ENCODE measurements around the gene KMT2B. TPM values are rescaled to one million over a fixed set of nuclear protein-coding genes. Genes with fewer than 3 reads are reported as not detected.

Gene KMT2B
- total and polyA plus RNA-seq, 2 of the 8 experiments (the other 6 are each of a cell fraction or from before 2014, with no cell fraction given) = 26.7 to 38.6 TPM

GRCh38 chr19:35727956-35728706 is 10.3 kb downstream of the KMT2B start (continued):
- TF ChIP-seq, protein P1, sequence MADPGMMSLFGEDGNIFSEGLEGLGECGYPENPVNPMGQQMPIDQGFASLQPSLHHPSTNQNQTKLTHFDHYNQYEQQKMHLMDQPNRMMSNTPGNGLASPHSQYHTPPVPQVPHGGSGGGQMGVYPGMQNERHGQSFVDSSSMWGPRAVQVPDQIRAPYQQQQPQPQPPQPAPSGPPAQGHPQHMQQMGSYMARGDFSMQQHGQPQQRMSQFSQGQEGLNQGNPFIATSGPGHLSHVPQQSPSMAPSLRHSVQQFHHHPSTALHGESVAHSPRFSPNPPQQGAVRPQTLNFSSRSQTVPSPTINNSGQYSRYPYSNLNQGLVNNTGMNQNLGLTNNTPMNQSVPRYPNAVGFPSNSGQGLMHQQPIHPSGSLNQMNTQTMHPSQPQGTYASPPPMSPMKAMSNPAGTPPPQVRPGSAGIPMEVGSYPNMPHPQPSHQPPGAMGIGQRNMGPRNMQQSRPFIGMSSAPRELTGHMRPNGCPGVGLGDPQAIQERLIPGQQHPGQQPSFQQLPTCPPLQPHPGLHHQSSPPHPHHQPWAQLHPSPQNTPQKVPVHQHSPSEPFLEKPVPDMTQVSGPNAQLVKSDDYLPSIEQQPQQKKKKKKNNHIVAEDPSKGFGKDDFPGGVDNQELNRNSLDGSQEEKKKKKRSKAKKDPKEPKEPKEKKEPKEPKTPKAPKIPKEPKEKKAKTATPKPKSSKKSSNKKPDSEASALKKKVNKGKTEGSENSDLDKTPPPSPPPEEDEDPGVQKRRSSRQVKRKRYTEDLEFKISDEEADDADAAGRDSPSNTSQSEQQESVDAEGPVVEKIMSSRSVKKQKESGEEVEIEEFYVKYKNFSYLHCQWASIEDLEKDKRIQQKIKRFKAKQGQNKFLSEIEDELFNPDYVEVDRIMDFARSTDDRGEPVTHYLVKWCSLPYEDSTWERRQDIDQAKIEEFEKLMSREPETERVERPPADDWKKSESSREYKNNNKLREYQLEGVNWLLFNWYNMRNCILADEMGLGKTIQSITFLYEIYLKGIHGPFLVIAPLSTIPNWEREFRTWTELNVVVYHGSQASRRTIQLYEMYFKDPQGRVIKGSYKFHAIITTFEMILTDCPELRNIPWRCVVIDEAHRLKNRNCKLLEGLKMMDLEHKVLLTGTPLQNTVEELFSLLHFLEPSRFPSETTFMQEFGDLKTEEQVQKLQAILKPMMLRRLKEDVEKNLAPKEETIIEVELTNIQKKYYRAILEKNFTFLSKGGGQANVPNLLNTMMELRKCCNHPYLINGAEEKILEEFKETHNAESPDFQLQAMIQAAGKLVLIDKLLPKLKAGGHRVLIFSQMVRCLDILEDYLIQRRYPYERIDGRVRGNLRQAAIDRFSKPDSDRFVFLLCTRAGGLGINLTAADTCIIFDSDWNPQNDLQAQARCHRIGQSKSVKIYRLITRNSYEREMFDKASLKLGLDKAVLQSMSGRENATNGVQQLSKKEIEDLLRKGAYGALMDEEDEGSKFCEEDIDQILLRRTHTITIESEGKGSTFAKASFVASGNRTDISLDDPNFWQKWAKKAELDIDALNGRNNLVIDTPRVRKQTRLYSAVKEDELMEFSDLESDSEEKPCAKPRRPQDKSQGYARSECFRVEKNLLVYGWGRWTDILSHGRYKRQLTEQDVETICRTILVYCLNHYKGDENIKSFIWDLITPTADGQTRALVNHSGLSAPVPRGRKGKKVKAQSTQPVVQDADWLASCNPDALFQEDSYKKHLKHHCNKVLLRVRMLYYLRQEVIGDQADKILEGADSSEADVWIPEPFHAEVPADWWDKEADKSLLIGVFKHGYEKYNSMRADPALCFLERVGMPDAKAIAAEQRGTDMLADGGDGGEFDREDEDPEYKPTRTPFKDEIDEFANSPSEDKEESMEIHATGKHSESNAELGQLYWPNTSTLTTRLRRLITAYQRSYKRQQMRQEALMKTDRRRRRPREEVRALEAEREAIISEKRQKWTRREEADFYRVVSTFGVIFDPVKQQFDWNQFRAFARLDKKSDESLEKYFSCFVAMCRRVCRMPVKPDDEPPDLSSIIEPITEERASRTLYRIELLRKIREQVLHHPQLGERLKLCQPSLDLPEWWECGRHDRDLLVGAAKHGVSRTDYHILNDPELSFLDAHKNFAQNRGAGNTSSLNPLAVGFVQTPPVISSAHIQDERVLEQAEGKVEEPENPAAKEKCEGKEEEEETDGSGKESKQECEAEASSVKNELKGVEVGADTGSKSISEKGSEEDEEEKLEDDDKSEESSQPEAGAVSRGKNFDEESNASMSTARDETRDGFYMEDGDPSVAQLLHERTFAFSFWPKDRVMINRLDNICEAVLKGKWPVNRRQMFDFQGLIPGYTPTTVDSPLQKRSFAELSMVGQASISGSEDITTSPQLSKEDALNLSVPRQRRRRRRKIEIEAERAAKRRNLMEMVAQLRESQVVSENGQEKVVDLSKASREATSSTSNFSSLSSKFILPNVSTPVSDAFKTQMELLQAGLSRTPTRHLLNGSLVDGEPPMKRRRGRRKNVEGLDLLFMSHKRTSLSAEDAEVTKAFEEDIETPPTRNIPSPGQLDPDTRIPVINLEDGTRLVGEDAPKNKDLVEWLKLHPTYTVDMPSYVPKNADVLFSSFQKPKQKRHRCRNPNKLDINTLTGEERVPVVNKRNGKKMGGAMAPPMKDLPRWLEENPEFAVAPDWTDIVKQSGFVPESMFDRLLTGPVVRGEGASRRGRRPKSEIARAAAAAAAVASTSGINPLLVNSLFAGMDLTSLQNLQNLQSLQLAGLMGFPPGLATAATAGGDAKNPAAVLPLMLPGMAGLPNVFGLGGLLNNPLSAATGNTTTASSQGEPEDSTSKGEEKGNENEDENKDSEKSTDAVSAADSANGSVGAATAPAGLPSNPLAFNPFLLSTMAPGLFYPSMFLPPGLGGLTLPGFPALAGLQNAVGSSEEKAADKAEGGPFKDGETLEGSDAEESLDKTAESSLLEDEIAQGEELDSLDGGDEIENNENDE (IDR thresholded peaks at IDR 0.05; ENCODE audit: insufficient replicate concordance, low read length) = no peak
- TF ChIP-seq BACH1 (IDR thresholded peaks at IDR 0.05; ENCODE audit: low read length) (no peak), TCF12 (IDR thresholded peaks at IDR 0.05; ENCODE audit: low read depth, low read length) (no peak), GABPA (IDR thresholded peaks at IDR 0.05; ENCODE audit: borderline replicate concordance, insufficient read depth, low read length) (no peak), CREB1 (IDR thresholded peaks at IDR 0.05) (no peak), SUZ12 (IDR thresholded peaks at IDR 0.05; ENCODE audit: low read length) (no peak), SP2 (IDR thresholded peaks at IDR 0.05; ENCODE audit: low read length) (no peak), E2F6 (IDR thresholded peaks at IDR 0.05) (no peak), CEBPB (IDR thresholded peaks at IDR 0.05; ENCODE audit: low read depth, low read length) (no peak)
- TF ChIP-seq, protein P2, sequence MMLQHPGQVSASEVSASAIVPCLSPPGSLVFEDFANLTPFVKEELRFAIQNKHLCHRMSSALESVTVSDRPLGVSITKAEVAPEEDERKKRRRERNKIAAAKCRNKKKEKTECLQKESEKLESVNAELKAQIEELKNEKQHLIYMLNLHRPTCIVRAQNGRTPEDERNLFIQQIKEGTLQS (IDR thresholded peaks at IDR 0.05; ENCODE audit: insufficient read depth, low read depth, low read length) = no peak

Measured in H1 (cell line).